OCI-LY7 (cell line): ENCODE data around the gene HOXC11.

Experiments used
- EZH2phosphoT487 ChIP-seq: fragments of 200-600 bp; sonication (generic); IDR thresholded peaks from 2 replicates; pipeline ENCODE4 v1.6.1; 2018; ENCODE audit warnings: low read depth, borderline replicate concordance, mild to moderate bottlenecking, mixed run types, antibody characterized with exemption, low read length, moderate library complexity, mixed read lengths
- TF ChIP-seq, protein P1 (sequence below): fragments of 200-600 bp; sonication (generic); conservative IDR thresholded peaks from 2 replicates; pipeline ENCODE4 v1.5.1; 2014; ENCODE audit warnings: mild to moderate bottlenecking, antibody characterized with exemption, low read length, moderate library complexity, mixed read lengths

DNA sequence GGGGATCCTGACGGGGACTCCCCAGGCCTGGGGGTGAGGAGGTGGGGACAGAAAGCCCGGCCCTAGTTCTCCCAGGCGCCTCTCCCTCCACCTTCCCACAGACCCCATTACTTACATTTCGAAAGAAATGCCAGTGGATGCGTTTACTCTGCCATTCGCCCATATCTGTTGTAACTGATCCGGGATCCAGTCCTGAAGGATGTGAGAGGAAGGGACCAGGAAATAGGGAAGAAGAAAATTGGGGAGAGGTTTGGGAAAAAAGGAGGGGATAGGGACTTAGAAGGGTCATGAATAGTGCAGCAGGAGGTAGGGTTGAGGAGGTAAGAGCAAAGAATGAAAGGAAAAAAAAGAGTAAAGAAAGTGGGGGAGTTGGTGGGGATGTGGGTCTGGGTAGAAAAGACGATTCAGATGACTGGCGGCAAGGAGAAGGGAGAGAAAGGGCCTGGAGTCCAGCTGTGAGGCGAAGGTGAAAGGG is 17.1 kb upstream of the HOXC11 start:
- TF ChIP-seq, protein P1, sequence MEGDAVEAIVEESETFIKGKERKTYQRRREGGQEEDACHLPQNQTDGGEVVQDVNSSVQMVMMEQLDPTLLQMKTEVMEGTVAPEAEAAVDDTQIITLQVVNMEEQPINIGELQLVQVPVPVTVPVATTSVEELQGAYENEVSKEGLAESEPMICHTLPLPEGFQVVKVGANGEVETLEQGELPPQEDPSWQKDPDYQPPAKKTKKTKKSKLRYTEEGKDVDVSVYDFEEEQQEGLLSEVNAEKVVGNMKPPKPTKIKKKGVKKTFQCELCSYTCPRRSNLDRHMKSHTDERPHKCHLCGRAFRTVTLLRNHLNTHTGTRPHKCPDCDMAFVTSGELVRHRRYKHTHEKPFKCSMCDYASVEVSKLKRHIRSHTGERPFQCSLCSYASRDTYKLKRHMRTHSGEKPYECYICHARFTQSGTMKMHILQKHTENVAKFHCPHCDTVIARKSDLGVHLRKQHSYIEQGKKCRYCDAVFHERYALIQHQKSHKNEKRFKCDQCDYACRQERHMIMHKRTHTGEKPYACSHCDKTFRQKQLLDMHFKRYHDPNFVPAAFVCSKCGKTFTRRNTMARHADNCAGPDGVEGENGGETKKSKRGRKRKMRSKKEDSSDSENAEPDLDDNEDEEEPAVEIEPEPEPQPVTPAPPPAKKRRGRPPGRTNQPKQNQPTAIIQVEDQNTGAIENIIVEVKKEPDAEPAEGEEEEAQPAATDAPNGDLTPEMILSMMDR: no peak
- TF ChIP-seq EZH2phosphoT487: no peak
